A673 (cell line): ENCODE data around the gene MAN1C1. TPM values are rescaled to one million over a fixed set of nuclear protein-coding genes. Genes with fewer than 3 reads are reported as not detected.

Experiments
- BruUV-seq: library from RNA; stranded (reverse); fragments of 400-500 nt; replicated peaks from 2 replicates; lab custom pipeline; 2021; lab: Mats Ljungman, UMichigan
- CTCF ChIA-PET: fragments of 300-600 bp; sonication (Branson Sonifier 250); formaldehyde crosslinking; loops from one replicate; lab custom pipeline; 2022; ENCODE audit warnings: antibody characterized with exemption; lab: Charles Lee
- POLR2A ChIA-PET: fragments of 300-600 bp; sonication (Branson Sonifier 250); formaldehyde crosslinking; loops from one replicate; lab custom pipeline; 2022; ENCODE audit warnings: antibody characterized with exemption; ENCODE audit not compliant: low non-redundant PET; lab: Charles Lee
- DNase-seq: peaks from one replicate; pipeline ENCODE4 v3.0.0-alpha.2; 2015; ENCODE audit warnings: low spot score
- H3K27ac ChIP-seq: fragments of 200-600 bp; sonication (generic); 2 replicates; pipeline ENCODE4 v1.5.1; 2016; ENCODE audit warnings: mixed run types, low read depth, mild to moderate bottlenecking, mixed read lengths, antibody characterized with exemption, low read length; ENCODE audit not compliant: poor library complexity, severe bottlenecking
- H3K27me3 ChIP-seq: fragments of 200-600 bp; sonication (generic); replicated peaks from 2 replicates; pipeline ENCODE4 v1.6.1; 2017; ENCODE audit warnings: mixed run types, low read depth, mild to moderate bottlenecking, mixed read lengths, antibody characterized with exemption, low read length; ENCODE audit not compliant: insufficient read depth, poor library complexity
- H3K36me3 ChIP-seq: fragments of 200-600 bp; sonication (generic); 2 replicates; pipeline ENCODE4 v1.6.1; 2016; ENCODE audit warnings: mixed run types, mild to moderate bottlenecking, mixed read lengths, antibody characterized with exemption, low read length; ENCODE audit not compliant: insufficient read depth, poor library complexity, severe bottlenecking
- H3K4me1 ChIP-seq: fragments of 200-600 bp; sonication (generic); 2 replicates; pipeline ENCODE4 v1.6.1; 2017; ENCODE audit warnings: mixed run types, mild to moderate bottlenecking, mixed read lengths, antibody characterized with exemption, low read length; ENCODE audit not compliant: insufficient read depth, poor library complexity, severe bottlenecking
- H3K4me3 ChIP-seq: fragments of 200-600 bp; sonication (generic); 2 replicates; pipeline ENCODE4 v1.5.1; 2016; ENCODE audit warnings: low read depth, mixed run types, mild to moderate bottlenecking, mixed read lengths, low read length; ENCODE audit not compliant: poor library complexity, severe bottlenecking
- H3K9me3 ChIP-seq: fragments of 200-600 bp; sonication (generic); 2 replicates; pipeline ENCODE4 v1.6.1; 2016; ENCODE audit warnings: mixed run types, low read depth, mild to moderate bottlenecking, mixed read lengths, antibody characterized with exemption, low read length; ENCODE audit not compliant: poor library complexity, severe bottlenecking
- CTCF ChIP-seq: fragments of 300-800, 200-600 bp; sonication (generic); conservative IDR thresholded peaks from 2 replicates; pipeline ENCODE4 v1.5.1; 2017; ENCODE audit warnings: low read depth, mild to moderate bottlenecking, antibody characterized with exemption, low read length, moderate library complexity, mixed read lengths
- EZH2 ChIP-seq: fragments of 200-600 bp; sonication (generic); IDR thresholded peaks from 2 replicates; pipeline ENCODE4 v1.6.1; 2017; ENCODE audit warnings: borderline replicate concordance, low read depth, mild to moderate bottlenecking, mixed read lengths, antibody characterized with exemption, low read length; ENCODE audit not compliant: poor library complexity, severe bottlenecking
- intact Hi-C: fragments of 100-400 bp; cut with micrococcal nuclease; formaldehyde crosslinking; loops from one replicate; pipeline ENCODE4 v1.10.0; 2022; ENCODE audit not compliant: unreplicated experiment
- total RNA-seq: library from RNA; stranded (reverse); gene quantifications from 2 replicates; pipeline ENCODE4 v1.2.3, GENCODE V29; 2021

Gene MAN1C1
- total RNA-seq, 1 experiment from 2014 or later, result 0.21 TPM

GRCh38 chr1:25735956-25736529 lies 119.5 kb downstream of the MAN1C1 start:
- intact Hi-C loops, result no loop called here
- DNase-seq, result no peak
- Histone ChIP-seq H3K27me3 (no peaks in the 10 kb centered on the region), H3K4me3 (no peak overlapping the region), H3K9me3 (no peaks in the 10 kb centered on the region), H3K4me1 (no peaks in the 10 kb centered on the region), H3K36me3 (no peaks in the 10 kb centered on the region), H3K27ac (no peak overlapping the region)
- POLR2A ChIA-PET, result no interaction called here
- CTCF ChIA-PET, result no interaction called here
- BruUV-seq, result no TSS peak
- TF ChIP-seq EZH2 (no peak), CTCF (no peak)

GRCh38 chr1:25737130-25737529 lies 120.5 kb downstream of the MAN1C1 start:
- Histone ChIP-seq H3K36me3 (no peaks in the 10 kb centered on the region), H3K9me3 (no peaks in the 10 kb centered on the region), H3K27ac (no peak overlapping the region), H3K4me1 (no peaks in the 10 kb centered on the region), H3K4me3 (no peak overlapping the region), H3K27me3 (no peaks in the 10 kb centered on the region)
- intact Hi-C loops, result no loop called here
- ChIA-PET CTCF (no interaction called here), POLR2A (interaction anchor here (0.7 kb wide), 1 partner anchor 655 kb away, joined by 3 read pairs; no protein-coding TSS in a partner anchor)
- BruUV-seq, result no TSS peak
- DNase-seq, result no peak
- no peak for TF ChIP-seq CTCF
- TF ChIP-seq EZH2, result no peak

GRCh38 chr1:25738499-25738898 lies 121.9 kb downstream of the MAN1C1 start:
- H3K4me1 ChIP-seq, result no peaks in the 10 kb centered on the region
- intact Hi-C loops, result no loop called here
- H3K4me3 ChIP-seq, result no peak overlapping the region
- TF ChIP-seq CTCF (no peak), EZH2 (no peak)
- ChIA-PET CTCF (no interaction called here), POLR2A (interaction anchor here (0.6 kb wide), 1 partner anchor 18 kb away, joined by 4 read pairs; no protein-coding TSS in a partner anchor)
- H3K9me3 ChIP-seq, result no peaks in the 10 kb centered on the region
- no peak overlapping the region for H3K27ac ChIP-seq
- H3K36me3 ChIP-seq, result no peaks in the 10 kb centered on the region
- no peaks in the 10 kb centered on the region for H3K27me3 ChIP-seq
- no TSS peak for BruUV-seq
- no peak for DNase-seq
